ENCODE results near the gene FBXL19.

The FBXL19 gene

GRCh38 chr16:30986129-30986991, 63.0 kb downstream of the FBXL19 start:
- DNase-seq (ENCODE audit: low spot score) = no peak

- no peak for DNase-seq (ENCODE audit: low spot score)
Observed at GRCh38 chr16:30987581-30988190, 64.3 kb downstream of the FBXL19 start.

- no peak for DNase-seq (ENCODE audit: low spot score)
Observed at GRCh38 chr16:30989469-30990047, 66.2 kb downstream of the FBXL19 start.

GRCh38 chr16:30990105-30990504, 66.7 kb downstream of the FBXL19 start:
- no peak for DNase-seq (ENCODE audit: low spot score)

GRCh38 chr16:30991052-30991451, 67.7 kb downstream of the FBXL19 start:
- DNase-seq (ENCODE audit: low spot score) = no peak

- no peak for DNase-seq (ENCODE audit: low spot score)
Observed at GRCh38 chr16:30992276-30992780, 69.0 kb downstream of the FBXL19 start.

- DNase-seq (ENCODE audit: low spot score) = no peak
Observed at GRCh38 chr16:30992931-30993816, 69.8 kb downstream of the FBXL19 start.

GRCh38 chr16:30995927-30996323, 72.6 kb downstream of the FBXL19 start:
- no peak for DNase-seq (ENCODE audit: low spot score)

GRCh38 chr16:30996324-30996984, 73.1 kb downstream of the FBXL19 start:
- DNase-seq (ENCODE audit: low spot score) = no peak

GRCh38 chr16:30996985-30997724, 73.8 kb downstream of the FBXL19 start:
- peak; percentile 81 for DNase-seq (ENCODE audit: low spot score)

- no peak for DNase-seq (ENCODE audit: low spot score)
Observed at GRCh38 chr16:30997725-30998711, 74.6 kb downstream of the FBXL19 start.

Data from NAMALWA (cell line).